HCT116 (cell line): ENCODE measurements around the gene TNN. TPM values are rescaled to one million over a fixed set of nuclear protein-coding genes. Genes with fewer than 3 reads are reported as not detected.

Experiments used
- ATAC-seq: fragments of 200-7000 bp; cut with Tn5 transposase; 2 replicates; pipeline ENCODE4 v1.9.1; 2020; ENCODE audit warnings: mild to moderate bottlenecking, moderate library complexity
- BruUV-seq: library from RNA; stranded (reverse); fragments of 400-500 nt; replicated peaks from 2 replicates; lab custom pipeline; 2021; lab: Mats Ljungman, UMichigan
- CTCF ChIA-PET: fragments of 300-600 bp; sonication (Branson Sonifier 250); formaldehyde crosslinking; loops from one replicate; lab custom pipeline; 2021; ENCODE audit warnings: antibody characterized with exemption; lab: Charles Lee
- POLR2A ChIA-PET: fragments of 300-600, 350-600 bp; sonication (Branson Sonifier 250); formaldehyde crosslinking; loops from one replicate; lab custom pipeline; 2021; ENCODE audit warnings: antibody characterized with exemption; lab: Charles Lee
- RAD21 ChIA-PET, 2 experiments: fragments of 300-600 bp; sonication (Branson Sonifier 250); formaldehyde crosslinking; loops; one replicate each; lab custom pipeline; 2023; ENCODE audit warnings: low total read pairs in 2 of 2; ENCODE audit not compliant: uncharacterized antibody in 2 of 2, unreplicated experiment in 2 of 2, low non-redundant PET in 1 of 2; lab: Charles Lee
- DNase-seq: peaks from one replicate; pipeline ENCODE4 v3.0.0-alpha.2; 2010; ENCODE audit warnings: low read depth, low spot score
- H2AFZ ChIP-seq: fragments of 200-600 bp; shearing (Covaris generic), sonication (generic); 2 replicates; pipeline ENCODE4 v1.6.1; 2017; ENCODE audit warnings: low read depth, mixed run types, mixed read lengths, antibody characterized with exemption, low read length; ENCODE audit not compliant: poor library complexity, severe bottlenecking
- H3K27ac ChIP-seq: 2 replicates; pipeline ENCODE4 v1.5.1; 2012; ENCODE audit warnings: low read depth, low read length
- H3K27me3 ChIP-seq: fragments of 200-600 bp; sonication (generic); 2 replicates; pipeline ENCODE4 v1.6.1; 2016; ENCODE audit warnings: mixed run types, low read length, mixed read lengths; ENCODE audit not compliant: insufficient read depth
- H3K36me3 ChIP-seq, 2 experiments: fragments of 200-500 bp in 1 of 2; fragments of 200-600 bp in 1 of 2; sonication (Bioruptor generic) in 1 of 2; sonication (generic) in 1 of 2; 2 replicates each; pipeline versions ENCODE4 v1.5.1 to v1.6.1; 2014 to 2016; ENCODE audit warnings: low read length in 2 of 2, inconsistent platforms in 1 of 2, mixed read lengths in 1 of 2, mixed run types in 1 of 2; ENCODE audit not compliant: insufficient read depth in 2 of 2, control insufficient read depth in 1 of 2
- H3K4me1 ChIP-seq, 2 experiments: fragments of 200-600 bp in 1 of 2; sonication (generic) in 1 of 2; 2 replicates each; pipeline versions ENCODE4 v1.5.1 to v1.6.1; 2012 to 2017; ENCODE audit warnings: low read length in 2 of 2, inconsistent platforms in 1 of 2, mild to moderate bottlenecking in 1 of 2, mixed read lengths in 1 of 2, mixed run types in 1 of 2, moderate library complexity in 1 of 2; ENCODE audit not compliant: insufficient read depth in 2 of 2, control insufficient read depth in 1 of 2
- H3K4me2 ChIP-seq: fragments of 200-600 bp; sonication (generic); 2 replicates; pipeline ENCODE4 v1.6.1; 2017; ENCODE audit warnings: mixed run types, low read length, mixed read lengths
- H3K4me3 ChIP-seq, 2 experiments: fragments of 200-600 bp in 1 of 2; sonication (generic) in 1 of 2; replicated peaks in 1 of 2; 2 replicates each; pipeline ENCODE4 v1.5.1; 2011 to 2016; ENCODE audit warnings: low read length in 2 of 2, control low read depth in 1 of 2, low read depth in 1 of 2, mild to moderate bottlenecking in 1 of 2, mixed read lengths in 1 of 2, mixed run types in 1 of 2
- H3K79me2 ChIP-seq: fragments of 200-600 bp; sonication (generic); 2 replicates; pipeline ENCODE4 v1.6.1; 2017; ENCODE audit warnings: mild to moderate bottlenecking, mixed run types, low read length, moderate library complexity, mixed read lengths; ENCODE audit not compliant: insufficient read depth
- H3K9ac ChIP-seq: fragments of 200-600 bp; sonication (generic); 2 replicates; pipeline ENCODE4 v1.6.1; 2016; ENCODE audit warnings: low read length, mixed read lengths
- H3K9me2 ChIP-seq: fragments of 200-600 bp; sonication (generic), shearing (Covaris generic); 2 replicates; pipeline ENCODE4 v1.6.1; 2017; ENCODE audit warnings: mixed run types, mild to moderate bottlenecking, moderate library complexity; ENCODE audit not compliant: insufficient read depth
- H3K9me3 ChIP-seq, 2 experiments: fragments of 200-500 bp in 1 of 2; fragments of 200-600 bp in 1 of 2; sonication (Bioruptor generic) in 1 of 2; sonication (generic) in 1 of 2; 2 replicates each; pipeline ENCODE4 v1.6.1; 2014 to 2017; ENCODE audit warnings: low read length in 2 of 2, mixed read lengths in 2 of 2, inconsistent platforms in 1 of 2, low read depth in 1 of 2, mild to moderate bottlenecking in 1 of 2, mixed run types in 1 of 2, moderate library complexity in 1 of 2; ENCODE audit not compliant: control insufficient read depth in 1 of 2, insufficient read depth in 1 of 2
- H4K20me1 ChIP-seq: fragments of 200-600 bp; sonication (generic), shearing (Covaris generic); 2 replicates; pipeline ENCODE4 v1.6.1; 2017; ENCODE audit warnings: mixed run types, mild to moderate bottlenecking, moderate library complexity; ENCODE audit not compliant: insufficient read depth
- CEBPB ChIP-seq: IDR thresholded peaks from 2 replicates; pipeline ENCODE4 v1.6.1; 2012; ENCODE audit warnings: low read depth
- ELF1 ChIP-seq: IDR thresholded peaks from 2 replicates; pipeline ENCODE4 v1.6.1; 2012; ENCODE audit warnings: low read depth, borderline replicate concordance
- EZH2phosphoT487 ChIP-seq: fragments of 200-600 bp; IDR thresholded peaks from 2 replicates; pipeline ENCODE4 v1.6.1; 2018; ENCODE audit warnings: antibody characterized with exemption, borderline replicate concordance
- FOSL1 ChIP-seq: IDR thresholded peaks from 2 replicates; pipeline ENCODE4 v1.6.1; 2012; ENCODE audit warnings: low read depth
- MAX ChIP-seq: IDR thresholded peaks from 2 replicates; pipeline ENCODE4 v1.6.1; 2012
- POLR2A ChIP-seq: IDR thresholded peaks from 2 replicates; pipeline ENCODE4 v1.7.0; 2011; ENCODE audit warnings: borderline replicate concordance; ENCODE audit not compliant: insufficient read depth, insufficient read length; ENCODE audit errors: extremely low read depth
- SP1 ChIP-seq: IDR thresholded peaks from 2 replicates; pipeline ENCODE4 v1.6.1; 2012; ENCODE audit warnings: low read depth
- SRF ChIP-seq: IDR thresholded peaks from 2 replicates; pipeline ENCODE4 v1.6.1; 2012; ENCODE audit warnings: low read depth
- YY1 ChIP-seq: IDR thresholded peaks from 2 replicates; pipeline ENCODE4 v1.6.1; 2011; ENCODE audit warnings: low read length, low read depth, moderate library complexity, mild to moderate bottlenecking; ENCODE audit not compliant: insufficient replicate concordance; ENCODE audit errors: extremely low read depth
- ZFX ChIP-seq: fragments of 450-650 bp; IDR thresholded peaks from 2 replicates; pipeline ENCODE4 v1.6.1; 2017
- ZNF274 ChIP-seq: fragments of 200-500 bp; sonication (Bioruptor generic); IDR thresholded peaks from 2 replicates; pipeline ENCODE4 v1.6.1; 2014; ENCODE audit warnings: mild to moderate bottlenecking, low read depth, low read length, inconsistent platforms
- intact Hi-C: fragments of 100-400 bp; cut with micrococcal nuclease; formaldehyde crosslinking; loops from 2 replicates; pipeline ENCODE4 v1.10.0; 2022
- total RNA-seq: library from RNA; stranded (reverse); gene quantifications from one replicate; pipeline ENCODE4 v1.2.1, GENCODE V29; 2021; ENCODE audit not compliant: unreplicated experiment
- TF ChIP-seq, protein P1 (sequence below): IDR thresholded peaks from 2 replicates; pipeline ENCODE4 v1.6.1; 2012
- TF ChIP-seq, protein P2 (sequence below): IDR thresholded peaks from 2 replicates; pipeline ENCODE4 v1.6.1; 2011; ENCODE audit warnings: mild to moderate bottlenecking, low read length, moderate library complexity; ENCODE audit not compliant: insufficient replicate concordance; ENCODE audit errors: extremely low read depth

TNN gene
- total RNA-seq, 1 experiment from 2014 or later: not detected

- Histone ChIP-seq H3K9me3 (no peaks in the 10 kb centered on the region), H3K36me3 (no peaks in the 10 kb centered on the region), H3K4me3 (no peak overlapping the region), H3K27me3 (no peaks in the 10 kb centered on the region), H3K9ac (no peak overlapping the region), H3K27ac (no peak overlapping the region), H3K4me1 (no peaks in the 10 kb centered on the region), H3K79me2 (no peaks in the 10 kb centered on the region), H2AFZ (no peak overlapping the region), H3K9me2 (no peaks in the 10 kb centered on the region), H4K20me1 (no peaks in the 10 kb centered on the region), H3K4me2 (no peak overlapping the region)
- BruUV-seq: no TSS peak
- no peak for DNase-seq
- intact Hi-C loops: no loop called here
- CTCF ChIA-PET: interaction anchor here (1.0 kb wide), 1 partner anchor 9 kb away, joined by 3 read pairs; no protein-coding TSS in a partner anchor
- RAD21 ChIA-PET: no interaction called here
- no peak for ATAC-seq
- POLR2A ChIA-PET: no interaction called here
- TF ChIP-seq, protein P1, sequence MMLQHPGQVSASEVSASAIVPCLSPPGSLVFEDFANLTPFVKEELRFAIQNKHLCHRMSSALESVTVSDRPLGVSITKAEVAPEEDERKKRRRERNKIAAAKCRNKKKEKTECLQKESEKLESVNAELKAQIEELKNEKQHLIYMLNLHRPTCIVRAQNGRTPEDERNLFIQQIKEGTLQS: no peak
These were observed 48.7 kb downstream of the TNN start for GRCh38 chr1:175116210-175116798.

GRCh38 chr1:175116903-175117302 is 49.3 kb downstream of the TNN start:
- no peak for DNase-seq
- CTCF ChIA-PET: interaction anchor here (1.0 kb wide), 1 partner anchor 8 kb away, joined by 3 read pairs; no protein-coding TSS in a partner anchor
- Histone ChIP-seq H3K79me2 (no peaks in the 10 kb centered on the region), H3K4me1 (no peaks in the 10 kb centered on the region), H3K36me3 (no peaks in the 10 kb centered on the region), H3K9ac (no peak overlapping the region), H3K9me2 (no peaks in the 10 kb centered on the region), H3K27me3 (no peaks in the 10 kb centered on the region), H4K20me1 (no peaks in the 10 kb centered on the region), H3K4me2 (no peak overlapping the region)
- intact Hi-C loops: no loop called here
- TF ChIP-seq FOSL1: no peak
- no peak for TF ChIP-seq YY1
- TF ChIP-seq, protein P2, sequence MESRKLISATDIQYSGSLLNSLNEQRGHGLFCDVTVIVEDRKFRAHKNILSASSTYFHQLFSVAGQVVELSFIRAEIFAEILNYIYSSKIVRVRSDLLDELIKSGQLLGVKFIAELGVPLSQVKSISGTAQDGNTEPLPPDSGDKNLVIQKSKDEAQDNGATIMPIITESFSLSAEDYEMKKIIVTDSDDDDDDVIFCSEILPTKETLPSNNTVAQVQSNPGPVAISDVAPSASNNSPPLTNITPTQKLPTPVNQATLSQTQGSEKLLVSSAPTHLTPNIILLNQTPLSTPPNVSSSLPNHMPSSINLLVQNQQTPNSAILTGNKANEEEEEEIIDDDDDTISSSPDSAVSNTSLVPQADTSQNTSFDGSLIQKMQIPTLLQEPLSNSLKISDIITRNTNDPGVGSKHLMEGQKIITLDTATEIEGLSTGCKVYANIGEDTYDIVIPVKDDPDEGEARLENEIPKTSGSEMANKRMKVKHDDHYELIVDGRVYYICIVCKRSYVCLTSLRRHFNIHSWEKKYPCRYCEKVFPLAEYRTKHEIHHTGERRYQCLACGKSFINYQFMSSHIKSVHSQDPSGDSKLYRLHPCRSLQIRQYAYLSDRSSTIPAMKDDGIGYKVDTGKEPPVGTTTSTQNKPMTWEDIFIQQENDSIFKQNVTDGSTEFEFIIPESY: no peak
- no peak for TF ChIP-seq ZFX
- no peak for TF ChIP-seq ZNF274
- no peak for TF ChIP-seq POLR2A
- no peak for TF ChIP-seq ELF1
- no peak for TF ChIP-seq SP1
- TF ChIP-seq SRF: no peak
- no peak for TF ChIP-seq MAX
- TF ChIP-seq EZH2phosphoT487: no peak
- no peak for TF ChIP-seq CEBPB
- TF ChIP-seq, all 23 proteins: peak for 0
- Histone ChIP-seq H3K27ac (no peak overlapping the region), H3K4me3 (no peak overlapping the region), H2AFZ (no peak overlapping the region), H3K9me3 (no peaks in the 10 kb centered on the region)
- ChIA-PET POLR2A (no interaction called here), RAD21 (no interaction called here)
- 0 out of 2 replicates have a peak, but pooled peaks have one; percentile 58 for ATAC-seq
- no TSS peak for BruUV-seq
